DOHH2 (cell line): ENCODE data around the gene PTCHD1.

ENCODE experiments used
- H3F3A ChIP-seq: fragments of 200-600 bp; sonication (generic), shearing (Covaris generic); 2 replicates; pipeline ENCODE4 v1.6.0; 2016; ENCODE audit warnings: antibody characterized with exemption, mild to moderate bottlenecking; ENCODE audit not compliant: control insufficient read depth, insufficient read depth
- H3K27ac ChIP-seq: fragments of 200-600 bp; sonication (generic); 2 replicates; pipeline ENCODE4 v1.5.1; 2014; ENCODE audit warnings: low read depth, mild to moderate bottlenecking, low read length, moderate library complexity
- H3K27me3 ChIP-seq: fragments of 200-600 bp; sonication (generic); 2 replicates; pipeline ENCODE4 v1.6.1; 2014; ENCODE audit warnings: mild to moderate bottlenecking, low read length, mixed read lengths; ENCODE audit not compliant: control insufficient read depth
- H3K36me3 ChIP-seq: fragments of 200-600 bp; sonication (generic); 2 replicates; pipeline ENCODE4 v1.6.1; 2014; ENCODE audit warnings: mild to moderate bottlenecking, low read length, moderate library complexity, mixed read lengths; ENCODE audit not compliant: control insufficient read depth
- H3K4me1 ChIP-seq: fragments of 200-600 bp; sonication (generic); 2 replicates; pipeline ENCODE4 v1.6.1; 2014; ENCODE audit warnings: mild to moderate bottlenecking, low read length, mixed read lengths; ENCODE audit not compliant: control insufficient read depth
- H3K4me2 ChIP-seq: fragments of 200-600 bp; sonication (generic); 2 replicates; pipeline ENCODE4 v1.6.0; 2014; ENCODE audit warnings: mild to moderate bottlenecking, low read length, moderate library complexity
- H3K4me3 ChIP-seq: fragments of 200-600 bp; sonication (generic); 2 replicates; pipeline ENCODE4 v1.5.1; 2014; ENCODE audit warnings: mild to moderate bottlenecking, low read length, mixed read lengths
- H3K79me2 ChIP-seq: fragments of 200-600 bp; sonication (generic); 2 replicates; pipeline ENCODE4 v1.6.1; 2014; ENCODE audit warnings: mild to moderate bottlenecking, low read length, mixed read lengths; ENCODE audit not compliant: control insufficient read depth
- H3K9me2 ChIP-seq: fragments of 200-600 bp; sonication (generic); replicated peaks from 2 replicates; pipeline ENCODE4 v1.6.1; 2014; ENCODE audit warnings: mild to moderate bottlenecking, low read length, mixed read lengths; ENCODE audit not compliant: control insufficient read depth
- H3K9me3 ChIP-seq: fragments of 200-600 bp; sonication (generic); 2 replicates; pipeline ENCODE4 v1.6.1; 2014; ENCODE audit warnings: antibody characterized with exemption, low read length, mixed read lengths; ENCODE audit not compliant: control insufficient read depth, insufficient read depth
- H4K20me1 ChIP-seq: fragments of 200-600 bp; sonication (generic); 2 replicates; pipeline ENCODE4 v1.6.0; 2014; ENCODE audit warnings: low read depth, mild to moderate bottlenecking, antibody characterized with exemption, low read length, moderate library complexity; ENCODE audit not compliant: control insufficient read depth, insufficient read depth
- CTCF ChIP-seq: fragments of 200-600 bp; sonication (generic); IDR thresholded peaks from one replicate; pipeline ENCODE4 v1.5.1; 2014; ENCODE audit warnings: antibody characterized with exemption, mild to moderate bottlenecking, low read depth, low read length; ENCODE audit not compliant: poor library complexity, severe bottlenecking
- EZH2phosphoT487 ChIP-seq: fragments of 200-600 bp; sonication (generic); IDR thresholded peaks from 2 replicates; pipeline ENCODE4 v1.6.1; 2017; ENCODE audit warnings: borderline replicate concordance, mild to moderate bottlenecking, antibody characterized with exemption, low read length, moderate library complexity, mixed read lengths

Gene PTCHD1

GRCh38 chrX:23451266-23451665, 116.6 kb downstream of the PTCHD1 start:
- Histone ChIP-seq H3K9me2 (no peaks in the 10 kb centered on the region), H3K27me3 (no peaks in the 10 kb centered on the region), H3K79me2 (no peaks in the 10 kb centered on the region), H3K4me2 (no peak overlapping the region), H3K9me3 (no peaks in the 10 kb centered on the region), H4K20me1 (no peaks in the 10 kb centered on the region), H3K4me1 (no peaks in the 10 kb centered on the region), H3F3A (no peaks in the 10 kb centered on the region), H3K27ac (no peak overlapping the region), H3K4me3 (no peak overlapping the region), H3K36me3 (no peaks in the 10 kb centered on the region)
- TF ChIP-seq EZH2phosphoT487, result no peak
- TF ChIP-seq CTCF, result no peak
